Measurements from ENCODE around the gene THAP4.

DNA sequence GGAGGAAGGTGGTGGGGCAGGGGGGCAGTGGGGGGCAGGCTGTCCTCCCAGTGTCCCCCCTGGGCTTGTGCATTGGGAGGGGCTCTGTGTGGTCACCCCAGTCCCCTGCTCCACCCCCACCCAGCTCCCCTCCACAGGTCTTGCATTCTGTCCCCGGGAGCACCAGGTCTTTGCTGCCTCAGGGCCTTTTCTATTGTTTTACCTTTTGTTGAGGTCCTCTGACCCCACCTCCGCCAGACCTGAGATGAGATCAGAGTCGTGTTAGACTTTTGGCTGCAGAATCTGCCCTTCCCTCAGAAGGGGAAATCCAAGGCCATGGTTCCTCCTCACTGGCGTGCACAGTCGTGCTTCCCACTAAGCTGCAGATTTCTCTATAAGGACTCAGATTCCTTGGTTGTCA, 21.3 kb upstream of the THAP4 start:
- TF ChIP-seq YY1 (IDR thresholded peaks at IDR 0.05; ENCODE audit: insufficient read depth, insufficient read length) (no peak), ZNF274 (IDR thresholded peaks at IDR 0.05; ENCODE audit: low read depth, low read length) (no peak), SUZ12 (IDR thresholded peaks at IDR 0.05; ENCODE audit: extremely low read depth, insufficient read depth, insufficient read length) (no peak)

Data from NT2/D1 (cell line).